ENCODE measurements around the gene TCP11X1.
"Not testable (repeated sequence)": the region's sequence is repeated elsewhere in the genome, so short reads cannot be mapped to it uniquely, and the experiment has no call there.

- TF ChIP-seq, protein P1, sequence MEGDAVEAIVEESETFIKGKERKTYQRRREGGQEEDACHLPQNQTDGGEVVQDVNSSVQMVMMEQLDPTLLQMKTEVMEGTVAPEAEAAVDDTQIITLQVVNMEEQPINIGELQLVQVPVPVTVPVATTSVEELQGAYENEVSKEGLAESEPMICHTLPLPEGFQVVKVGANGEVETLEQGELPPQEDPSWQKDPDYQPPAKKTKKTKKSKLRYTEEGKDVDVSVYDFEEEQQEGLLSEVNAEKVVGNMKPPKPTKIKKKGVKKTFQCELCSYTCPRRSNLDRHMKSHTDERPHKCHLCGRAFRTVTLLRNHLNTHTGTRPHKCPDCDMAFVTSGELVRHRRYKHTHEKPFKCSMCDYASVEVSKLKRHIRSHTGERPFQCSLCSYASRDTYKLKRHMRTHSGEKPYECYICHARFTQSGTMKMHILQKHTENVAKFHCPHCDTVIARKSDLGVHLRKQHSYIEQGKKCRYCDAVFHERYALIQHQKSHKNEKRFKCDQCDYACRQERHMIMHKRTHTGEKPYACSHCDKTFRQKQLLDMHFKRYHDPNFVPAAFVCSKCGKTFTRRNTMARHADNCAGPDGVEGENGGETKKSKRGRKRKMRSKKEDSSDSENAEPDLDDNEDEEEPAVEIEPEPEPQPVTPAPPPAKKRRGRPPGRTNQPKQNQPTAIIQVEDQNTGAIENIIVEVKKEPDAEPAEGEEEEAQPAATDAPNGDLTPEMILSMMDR (IDR thresholded peaks at IDR 0.05; ENCODE audit: borderline replicate concordance, extremely low read depth, low read length, poor library complexity, severe bottlenecking) = not testable (repeated sequence)
- TF ChIP-seq EZH2 (IDR thresholded peaks at IDR 0.05; ENCODE audit: borderline replicate concordance, low read depth, low read length, severe bottlenecking) = not testable (repeated sequence)
Measured at GRCh38 chrX:102240265-102240664, 25.2 kb downstream of the TCP11X1 start.

All from DND-41 (cell line).